SHP77 treated with DMSO at 0.1 percent for 48 hours (cell line): Measurements from ENCODE around the gene MYL2.

ENCODE experiments used
- DNase-seq: peaks from one replicate; lab custom pipeline; 2025; lab: John Stamatoyannopoulos, UW

MYL2 gene

GRCh38 chr12:110896559-110896958 is 23.8 kb downstream of the MYL2 start:
- no peak for DNase-seq

- DNase-seq: no peak
These were observed 26.4 kb downstream of the MYL2 start for GRCh38 chr12:110893956-110894355.

GRCh38 chr12:110889361-110889760 is 31.0 kb downstream of the MYL2 start:
- no peak for DNase-seq

- DNase-seq: no peak
These were observed 32.0 kb downstream of the MYL2 start for GRCh38 chr12:110888256-110888991.

- DNase-seq: no peak
These were observed 35.1 kb downstream of the MYL2 start for GRCh38 chr12:110885152-110885840.

- DNase-seq: no peak
These were observed 37.1 kb downstream of the MYL2 start for GRCh38 chr12:110883251-110883650.

GRCh38 chr12:110880651-110881050 is 39.7 kb downstream of the MYL2 start:
- no peak for DNase-seq

- DNase-seq: no peak
These were observed 45.6 kb downstream of the MYL2 start for GRCh38 chr12:110874781-110875180.

- DNase-seq: no peak
These were observed 46.0 kb downstream of the MYL2 start for GRCh38 chr12:110874351-110874750.

- no peak for DNase-seq
These were observed 48.3 kb downstream of the MYL2 start for GRCh38 chr12:110872100-110872499.

- no peak for DNase-seq
These were observed 50.6 kb downstream of the MYL2 start for GRCh38 chr12:110869803-110870202.

GRCh38 chr12:110869026-110869425 is 51.4 kb downstream of the MYL2 start:
- no peak for DNase-seq

- no peak for DNase-seq
These were observed 54.9 kb downstream of the MYL2 start for GRCh38 chr12:110865521-110865920.

GRCh38 chr12:110863161-110863560 is 57.2 kb downstream of the MYL2 start:
- no peak for DNase-seq

- no peak for DNase-seq
These were observed 58.0 kb downstream of the MYL2 start for GRCh38 chr12:110862329-110862728.

- DNase-seq: no peak
These were observed 58.6 kb downstream of the MYL2 start for GRCh38 chr12:110861729-110862128.
